Stimulated activated CD4-positive, alpha-beta T cell treated with anti-CD3 and anti-CD28 coated beads, Interleukin-1b, Interleukin-23, amount 100 ng/mL, for 24 hours (primary cell): ENCODE measurements around the gene GPR78.
"Not testable (repeated sequence)": the region's sequence is repeated elsewhere in the genome, so short reads cannot be mapped to it uniquely, and the experiment has no call there.

Experiments
- DNase-seq, 4 experiments: peaks; one replicate each; pipeline ENCODE4 v3.0.0-alpha.2; 2020; ENCODE audit warnings: low read depth in 4 of 4, low spot score in 1 of 4

GPR78 gene

DNA sequence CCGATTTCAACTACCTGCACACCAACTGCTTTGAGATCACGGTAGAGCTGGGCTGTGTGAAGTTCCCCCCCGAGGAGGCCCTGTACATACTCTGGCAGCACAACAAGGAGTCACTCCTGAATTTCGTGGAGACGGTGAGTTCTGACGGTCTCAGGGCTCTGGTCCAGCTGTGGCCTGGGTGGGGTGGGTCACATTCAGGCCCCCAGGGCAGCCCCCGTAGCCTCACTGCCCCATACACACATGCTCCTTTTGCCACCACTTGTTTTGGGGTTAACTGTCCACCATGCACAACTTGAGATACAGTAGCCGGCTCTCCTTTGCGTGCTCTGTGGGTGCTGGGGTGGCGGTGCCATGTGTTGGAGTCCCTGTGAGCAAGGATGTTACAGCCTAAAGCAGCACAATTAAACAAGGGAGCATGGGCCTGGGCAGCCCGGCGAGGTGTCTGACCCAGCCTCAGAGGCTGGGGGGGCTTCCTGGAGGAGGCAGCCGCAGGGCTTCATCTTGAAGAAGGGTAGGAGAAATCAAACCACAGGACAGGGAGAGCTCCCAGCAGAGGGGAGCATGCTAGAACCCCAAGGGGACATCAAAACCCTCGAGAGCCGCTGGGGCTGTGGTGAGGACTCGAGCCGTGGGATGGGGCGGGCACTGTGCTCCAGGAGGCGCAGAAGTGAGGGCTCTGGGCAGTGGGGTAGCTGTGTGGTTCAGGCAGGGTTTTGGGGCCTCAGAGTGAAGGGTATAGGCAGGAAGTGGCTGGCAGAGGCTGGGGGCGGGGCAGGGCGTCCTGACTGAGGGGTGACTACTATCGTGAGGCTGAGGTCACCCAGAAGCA is 34.4 kb downstream of the GPR78 start:
- no peak for DNase-seq

DNA sequence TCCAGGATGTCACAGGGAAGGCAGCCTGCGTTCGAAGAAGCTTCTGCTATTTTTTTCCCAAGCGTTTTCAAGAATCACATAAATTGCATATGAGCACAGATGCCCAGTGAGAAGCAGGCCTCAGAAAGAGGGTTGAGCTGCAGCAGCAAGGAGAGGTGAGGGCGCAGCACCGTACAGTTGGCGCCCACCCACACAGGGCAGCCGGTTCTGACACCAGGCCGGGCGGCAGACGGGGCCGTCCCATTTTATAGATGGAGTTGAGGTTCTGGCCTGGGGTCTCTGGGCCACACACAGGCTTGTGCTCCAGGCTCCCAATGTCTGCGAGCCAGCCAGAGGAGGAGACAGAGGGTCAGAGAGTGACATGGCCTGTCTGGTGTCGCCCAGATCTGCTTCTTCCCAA is 35.2 kb downstream of the GPR78 start:
- DNase-seq: no peak

DNA sequence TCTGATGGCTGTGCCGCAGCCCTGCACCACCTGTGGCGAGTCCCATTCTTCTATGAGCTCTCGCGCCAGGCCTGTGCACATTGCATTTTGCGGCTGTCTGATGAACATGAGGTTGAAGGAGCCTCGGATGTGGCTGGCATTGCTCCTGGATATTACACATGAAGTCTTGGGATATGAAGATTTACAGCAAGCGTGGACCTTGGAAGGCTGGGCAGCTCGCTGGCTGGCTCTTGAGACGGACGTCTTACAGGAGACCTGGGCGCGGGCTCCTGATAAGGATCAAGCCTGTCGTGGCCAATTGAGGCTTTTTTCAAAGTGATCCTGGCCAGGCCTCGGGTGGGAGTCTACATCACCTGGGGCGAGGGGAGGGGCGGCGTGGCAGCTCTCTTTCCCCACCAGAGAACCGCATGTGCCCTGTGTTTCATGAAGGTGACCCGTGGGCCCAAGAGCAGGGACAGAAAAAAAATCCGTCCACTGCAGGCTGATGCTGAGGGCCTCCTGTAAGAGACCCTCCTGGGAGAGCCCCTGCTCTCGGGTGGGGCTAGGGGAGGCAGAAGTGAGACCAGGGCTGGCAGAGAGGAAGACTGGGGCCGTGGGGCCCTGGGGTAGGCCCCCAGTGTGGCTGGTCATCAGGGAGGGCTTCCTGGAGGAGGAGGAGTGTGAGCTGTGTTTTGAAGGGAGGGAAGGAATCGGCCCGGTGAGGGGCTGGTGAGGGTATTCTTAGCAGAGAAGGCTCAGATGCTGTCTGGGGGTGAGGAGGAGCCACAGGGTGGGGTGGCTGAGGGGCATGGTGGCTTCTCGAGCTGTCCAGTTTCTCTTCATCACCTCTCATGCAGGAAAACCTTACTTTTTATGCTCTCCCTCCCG is 36.0 kb downstream of the GPR78 start:
- no peak for DNase-seq

DNA sequence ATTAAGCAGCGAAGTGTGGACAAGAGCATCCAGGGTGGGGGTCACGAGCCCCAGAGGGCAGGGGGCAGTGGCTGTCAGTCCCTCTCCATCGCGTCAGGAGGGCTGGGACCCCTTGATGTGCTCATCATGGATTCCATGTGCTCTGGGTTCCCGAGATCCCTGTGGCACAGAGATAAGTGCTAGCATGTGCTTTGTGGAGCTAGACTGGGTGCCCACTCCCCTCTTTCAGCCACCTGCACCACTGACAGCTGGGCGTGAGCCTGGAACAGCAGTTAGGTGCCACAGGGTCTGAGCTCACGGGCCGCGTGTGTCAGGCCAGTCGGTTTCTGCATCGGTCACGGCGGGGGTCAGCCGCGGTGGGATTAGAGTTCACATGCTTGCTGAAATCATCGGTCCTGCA is 36.6 kb downstream of the GPR78 start:
- DNase-seq: no peak

DNA sequence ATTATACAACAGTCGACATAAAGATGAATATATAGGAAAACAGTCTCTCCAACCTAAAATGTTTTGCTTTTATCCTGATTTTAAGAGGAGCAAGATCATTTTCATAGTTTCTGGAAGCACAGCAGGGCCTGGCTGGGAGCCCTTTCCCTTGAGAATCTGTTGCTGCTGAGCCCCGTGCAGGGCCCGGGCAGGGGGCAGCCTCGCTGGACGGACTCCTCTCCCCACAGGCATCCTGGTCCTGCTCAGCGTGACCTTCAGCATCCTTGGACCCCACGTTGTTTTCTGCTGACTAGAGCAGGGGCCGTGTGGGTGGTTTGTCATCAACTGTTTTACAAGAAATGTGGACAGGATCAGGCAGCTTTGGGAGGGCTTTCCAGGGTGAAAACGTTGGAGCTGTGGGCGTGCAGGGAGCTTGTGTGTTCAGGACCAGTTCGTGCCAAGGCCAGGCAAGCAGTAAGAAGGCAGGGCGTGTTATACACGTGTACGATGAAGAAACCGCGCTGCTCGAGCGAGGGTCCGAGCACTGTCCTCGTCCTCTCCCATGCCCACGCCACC is 37.4 kb downstream of the GPR78 start:
- no peak for DNase-seq

DNA sequence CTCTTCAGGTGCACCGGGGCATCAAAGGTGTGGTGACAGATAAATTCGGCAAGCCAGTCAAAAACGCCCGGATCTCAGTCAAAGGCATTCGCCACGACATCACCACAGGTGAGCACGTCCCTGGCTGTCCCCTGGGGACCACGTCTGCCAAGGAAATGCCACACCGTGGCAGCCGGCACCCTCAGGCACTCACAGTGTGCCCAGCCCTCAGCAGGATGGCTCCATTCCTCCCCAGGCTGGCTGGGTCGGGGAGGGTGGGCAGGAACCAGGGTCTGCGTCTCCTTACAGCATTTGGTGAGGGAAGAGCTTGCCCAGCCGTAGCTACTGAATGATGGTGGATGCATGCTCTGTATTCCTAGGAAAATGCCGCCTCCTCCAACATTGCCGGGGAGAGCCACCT is 38.2 kb downstream of the GPR78 start:
- DNase-seq: no peak

DNA sequence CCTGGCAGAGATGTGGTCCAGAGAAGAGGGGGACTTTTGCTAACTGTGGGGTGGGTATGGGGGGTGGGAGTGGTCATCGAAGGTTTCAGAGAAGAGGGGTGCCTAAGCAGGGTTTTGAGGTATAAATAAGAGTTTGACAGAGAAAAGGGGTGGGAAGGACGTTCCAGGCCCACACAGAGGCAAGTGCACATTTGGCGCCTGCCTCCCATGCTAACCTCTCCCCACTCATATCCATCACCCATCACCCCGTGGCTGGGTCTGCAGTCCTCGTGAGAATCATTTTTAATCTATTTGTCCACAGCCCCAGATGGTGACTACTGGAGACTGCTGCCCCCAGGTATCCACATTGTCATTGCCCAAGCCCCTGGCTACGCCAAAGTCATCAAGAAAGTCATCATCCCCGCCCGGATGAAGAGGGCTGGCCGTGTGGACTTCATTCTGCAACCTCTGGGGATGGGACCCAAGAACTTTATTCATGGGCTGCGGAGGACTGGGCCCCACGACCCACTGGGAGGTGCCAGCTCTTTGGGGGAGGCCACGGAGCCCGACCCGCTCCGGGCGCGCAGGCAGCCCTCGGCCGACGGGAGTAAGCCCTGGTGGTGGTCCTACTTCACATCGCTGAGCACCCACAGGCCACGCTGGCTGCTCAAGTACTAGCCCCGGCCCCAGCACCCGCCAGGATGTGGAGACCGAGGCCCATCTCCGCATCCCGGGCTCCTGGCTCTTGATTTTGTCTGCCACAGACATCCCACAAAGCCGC is 38.9 kb downstream of the GPR78 start:
- DNase-seq: no peak

DNA sequence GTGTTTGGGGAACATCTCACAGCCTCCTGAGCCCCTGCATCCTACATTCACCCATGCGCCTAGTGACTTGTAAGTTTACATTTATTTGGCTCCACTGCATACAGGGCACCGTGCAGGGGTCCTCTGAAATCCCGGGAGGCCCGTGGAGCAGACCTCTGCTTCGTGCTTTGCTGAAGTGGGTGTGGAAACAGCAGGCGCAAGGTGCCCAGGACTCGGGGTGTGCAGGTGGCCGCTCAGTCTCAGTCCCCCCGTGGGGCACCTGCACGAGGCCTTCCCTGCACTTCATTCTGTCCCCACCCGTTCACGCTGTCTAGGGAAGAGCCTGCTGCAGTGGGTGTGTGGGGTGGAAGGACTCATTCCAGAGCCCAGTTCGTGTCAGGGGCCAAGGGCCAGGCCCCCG is 40.9 kb downstream of the GPR78 start:
- DNase-seq: not testable (repeated sequence)

DNA sequence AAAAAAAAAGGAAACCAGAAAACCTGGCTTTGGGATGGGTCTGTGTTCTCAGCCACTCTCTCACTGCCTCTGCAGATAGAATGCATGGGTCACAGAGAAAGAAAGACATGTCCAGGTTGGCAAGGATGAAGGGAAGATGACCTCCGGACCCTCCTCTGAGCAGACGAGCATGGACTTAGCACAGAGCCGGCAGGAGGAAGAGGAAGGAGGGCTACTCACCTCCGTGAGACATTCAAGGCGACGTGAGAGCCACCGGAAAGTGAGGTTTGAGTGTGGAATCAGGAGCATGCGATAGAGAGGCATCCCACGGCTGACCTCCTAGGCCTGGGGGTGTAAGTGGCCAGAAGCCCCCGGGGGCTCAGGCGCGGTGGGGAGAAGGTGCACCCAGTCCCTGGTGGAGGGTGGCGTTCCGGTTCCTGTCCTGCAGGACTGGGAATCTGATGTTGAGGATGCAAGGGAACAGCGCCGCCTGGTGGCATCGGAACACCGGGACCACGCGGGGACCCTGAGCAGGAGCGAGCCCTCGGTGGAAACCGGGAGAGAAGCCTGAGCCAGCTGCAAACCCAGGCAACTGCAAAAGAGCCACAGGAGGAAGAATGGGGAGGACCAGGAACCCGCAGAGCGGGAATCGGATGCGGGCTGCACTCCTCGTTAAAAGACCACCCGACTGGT is 44.5 kb downstream of the GPR78 start:
- not testable (repeated sequence) for DNase-seq

DNA sequence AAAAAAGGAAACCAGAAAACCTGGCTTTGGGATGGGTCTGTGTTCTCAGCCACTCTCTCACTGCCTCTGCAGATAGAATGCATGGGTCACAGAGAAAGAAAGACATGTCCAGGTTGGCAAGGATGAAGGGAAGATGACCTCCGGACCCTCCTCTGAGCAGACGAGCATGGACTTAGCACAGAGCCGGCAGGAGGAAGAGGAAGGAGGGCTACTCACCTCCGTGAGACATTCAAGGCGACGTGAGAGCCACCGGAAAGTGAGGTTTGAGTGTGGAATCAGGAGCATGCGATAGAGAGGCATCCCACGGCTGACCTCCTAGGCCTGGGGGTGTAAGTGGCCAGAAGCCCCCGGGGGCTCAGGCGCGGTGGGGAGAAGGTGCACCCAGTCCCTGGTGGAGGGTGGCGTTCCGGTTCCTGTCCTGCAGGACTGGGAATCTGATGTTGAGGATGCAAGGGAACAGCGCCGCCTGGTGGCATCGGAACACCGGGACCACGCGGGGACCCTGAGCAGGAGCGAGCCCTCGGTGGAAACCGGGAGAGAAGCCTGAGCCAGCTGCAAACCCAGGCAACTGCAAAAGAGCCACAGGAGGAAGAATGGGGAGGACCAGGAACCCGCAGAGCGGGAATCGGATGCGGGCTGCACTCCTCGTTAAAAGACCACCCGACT is 50.2 kb downstream of the GPR78 start:
- DNase-seq: not testable (repeated sequence)

DNA sequence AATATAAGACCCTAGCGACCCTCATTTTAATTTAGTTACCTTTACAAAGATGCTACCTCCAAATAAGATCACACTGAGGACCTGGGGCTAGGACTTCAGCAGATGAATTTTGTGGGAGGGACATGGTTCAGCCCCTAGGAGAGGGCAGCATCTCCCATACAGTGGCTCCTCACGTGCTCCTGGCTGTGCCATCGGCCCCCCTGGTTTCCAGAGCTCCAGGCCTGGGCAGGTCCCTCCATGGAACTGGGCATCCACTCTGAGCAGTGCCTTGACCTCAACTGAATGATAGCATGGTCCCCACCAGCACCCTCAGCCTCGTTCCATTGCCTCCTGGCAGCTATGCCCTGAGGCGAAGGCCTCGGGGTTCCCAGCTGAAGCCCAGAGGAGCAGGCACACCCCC is 51.7 kb downstream of the GPR78 start:
- not testable (repeated sequence) for DNase-seq

DNA sequence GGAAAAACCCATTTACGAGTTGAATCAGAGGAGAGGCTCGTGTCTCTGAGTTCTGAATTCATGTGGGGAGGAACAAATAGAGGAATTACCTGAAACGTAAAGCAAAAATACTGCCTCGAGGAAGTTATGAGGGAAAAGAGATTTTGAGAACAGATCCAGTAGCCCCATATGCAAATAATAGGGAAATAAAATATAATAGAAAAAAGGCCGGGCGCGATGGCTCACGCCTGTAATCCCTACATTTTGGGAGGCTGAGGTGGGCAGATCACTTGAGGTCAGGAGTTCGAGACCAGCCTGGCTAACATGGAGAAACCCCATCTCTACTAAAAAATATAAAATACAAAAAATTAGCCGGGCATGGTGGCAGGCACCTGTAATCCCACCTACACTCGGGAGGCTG is 54.6 kb downstream of the GPR78 start:
- DNase-seq: not testable (repeated sequence)

DNA sequence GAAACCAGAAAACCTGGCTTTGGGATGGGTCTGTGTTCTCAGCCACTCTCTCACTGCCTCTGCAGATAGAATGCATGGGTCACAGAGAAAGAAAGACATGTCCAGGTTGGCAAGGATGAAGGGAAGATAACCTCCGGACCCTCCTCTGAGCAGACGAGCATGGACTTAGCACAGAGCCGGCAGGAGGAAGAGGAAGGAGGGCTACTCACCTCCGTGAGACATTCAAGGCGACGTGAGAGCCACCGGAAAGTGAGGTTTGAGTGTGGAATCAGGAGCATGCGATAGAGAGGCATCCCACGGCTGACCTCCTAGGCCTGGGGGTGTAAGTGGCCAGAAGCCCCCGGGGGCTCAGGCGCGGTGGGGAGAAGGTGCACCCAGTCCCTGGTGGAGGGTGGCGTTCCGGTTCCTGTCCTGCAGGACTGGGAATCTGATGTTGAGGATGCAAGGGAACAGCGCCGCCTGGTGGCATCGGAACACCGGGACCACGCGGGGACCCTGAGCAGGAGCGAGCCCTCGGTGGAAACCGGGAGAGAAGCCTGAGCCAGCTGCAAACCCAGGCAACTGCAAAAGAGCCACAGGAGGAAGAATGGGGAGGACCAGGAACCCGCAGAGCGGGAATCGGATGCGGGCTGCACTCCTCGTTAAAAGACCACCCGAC is 55.8 kb downstream of the GPR78 start:
- DNase-seq: not testable (repeated sequence)
